Neural progenitor cell (in vitro differentiated cells): ENCODE measurements around the gene TRIOBP.

ENCODE experiments used
- CTCF ChIP-seq: fragments of 200-600 bp; sonication (generic); IDR thresholded peaks from 2 replicates; pipeline ENCODE4 v1.5.1; 2017; ENCODE audit warnings: antibody characterized with exemption, mild to moderate bottlenecking
- EZH2 ChIP-seq: fragments of 200-600 bp; sonication (generic); IDR thresholded peaks from 2 replicates; pipeline ENCODE4 v1.6.1; 2017; ENCODE audit warnings: antibody characterized with exemption, mild to moderate bottlenecking, moderate library complexity

- TF ChIP-seq CTCF (no peak), EZH2 (no peak)
These were observed 72.2 kb downstream of the TRIOBP start for GRCh38 chr22:37769056-37769455.
